Liver (tissue), 9 donors: ENCODE results near the gene ACTRT2. TPM values are rescaled to one million over a fixed set of nuclear protein-coding genes. Genes with fewer than 3 reads are reported as not detected.

Experiments
- DNase-seq: peaks from one replicate; pipeline ENCODE4 v3.0.0-alpha.2; 2017; ENCODE audit warnings: low spot score
- H3K27ac ChIP-seq, 2 donors: one replicate each; pipeline ENCODE4 v1.7.0; 2013; ENCODE audit warnings: inconsistent platforms in 2 of 2, low read length in 2 of 2, control low read depth in 1 of 2, low read depth in 1 of 2, mild to moderate bottlenecking in 1 of 2
- H3K27me3 ChIP-seq, 4 donors: one replicate each; pipeline versions ENCODE4 v1.6.1 to v1.7.0; 2013; ENCODE audit warnings: low read length in 3 of 4, inconsistent platforms in 1 of 4, mild to moderate bottlenecking in 1 of 4, moderate library complexity in 1 of 4; ENCODE audit not compliant: control insufficient read depth in 4 of 4, insufficient read depth in 4 of 4
- H3K36me3 ChIP-seq, 4 donors: one replicate each; pipeline versions ENCODE4 v1.6.1 to v1.7.0; 2013; ENCODE audit warnings: low read length in 3 of 4, mild to moderate bottlenecking in 3 of 4, low read depth in 1 of 4, moderate library complexity in 1 of 4; ENCODE audit not compliant: control insufficient read depth in 4 of 4, insufficient read depth in 3 of 4
- H3K4me1 ChIP-seq, 4 donors: one replicate each; pipeline versions ENCODE4 v1.6.1 to v1.7.0; 2013; ENCODE audit warnings: low read length in 3 of 4, mild to moderate bottlenecking in 3 of 4, moderate library complexity in 1 of 4; ENCODE audit not compliant: control insufficient read depth in 4 of 4, insufficient read depth in 4 of 4
- H3K4me3 ChIP-seq, 3 donors: one replicate each; pipeline versions ENCODE4 v1.6.1 to v1.7.0; 2013; ENCODE audit warnings: low read length in 3 of 3, control low read depth in 1 of 3, low read depth in 1 of 3, mild to moderate bottlenecking in 1 of 3
- H3K9ac ChIP-seq, 2 donors: one replicate each; pipeline ENCODE4 v1.7.0; 2013; ENCODE audit warnings: low read length in 2 of 2, mild to moderate bottlenecking in 2 of 2, moderate library complexity in 2 of 2, control low read depth in 1 of 2, low read depth in 1 of 2
- H3K9me3 ChIP-seq, 4 donors: one replicate each; pipeline versions ENCODE4 v1.6.1 to v1.7.0; 2013; ENCODE audit warnings: low read length in 3 of 4; ENCODE audit not compliant: control insufficient read depth in 4 of 4
- EGR1 ChIP-seq, 2 donors: IDR thresholded peaks; 2 replicates each; pipeline ENCODE4 v1.6.1; 2016 to 2018; ENCODE audit warnings: antibody characterized with exemption in 2 of 2, low read depth in 2 of 2
- FOXA1 ChIP-seq: IDR thresholded peaks from 2 replicates; pipeline ENCODE4 v1.6.1; 2016; ENCODE audit warnings: antibody characterized with exemption
- FOXA2 ChIP-seq: IDR thresholded peaks from 2 replicates; pipeline ENCODE4 v1.6.1; 2016; ENCODE audit warnings: antibody characterized with exemption
- GABPA ChIP-seq, 2 donors: IDR thresholded peaks in 1 of 2; conservative IDR thresholded peaks in 1 of 2; 2 replicates each; pipeline ENCODE4 v1.6.1; 2016; ENCODE audit warnings: antibody characterized with exemption in 2 of 2, mild to moderate bottlenecking in 1 of 2, moderate library complexity in 1 of 2
- HNF4A ChIP-seq, 2 donors: conservative IDR thresholded peaks; 2 replicates each; pipeline ENCODE4 v1.6.1; 2016; ENCODE audit warnings: antibody characterized with exemption in 2 of 2, mild to moderate bottlenecking in 2 of 2
- HNF4G ChIP-seq: IDR thresholded peaks from 2 replicates; pipeline ENCODE4 v1.6.1; 2016; ENCODE audit warnings: antibody characterized with exemption
- JUND ChIP-seq, 2 donors: IDR thresholded peaks; 2 replicates each; pipeline ENCODE4 v1.6.1; 2016; ENCODE audit warnings: antibody characterized with exemption in 2 of 2
- NR2F2 ChIP-seq: IDR thresholded peaks from 2 replicates; pipeline ENCODE4 v1.6.1; 2016; ENCODE audit warnings: antibody characterized with exemption
- RAD21 ChIP-seq, 2 donors: IDR thresholded peaks; 2 replicates each; pipeline ENCODE4 v1.6.1; 2016; ENCODE audit warnings: antibody characterized with exemption in 2 of 2, mild to moderate bottlenecking in 2 of 2
- RXRA ChIP-seq, 2 donors: IDR thresholded peaks; 2 replicates each; pipeline ENCODE4 v1.6.1; 2017 to 2018; ENCODE audit warnings: antibody characterized with exemption in 2 of 2, mild to moderate bottlenecking in 1 of 2
- SP1 ChIP-seq: IDR thresholded peaks from 2 replicates; pipeline ENCODE4 v1.6.1; 2018; ENCODE audit warnings: antibody characterized with exemption, mild to moderate bottlenecking
- TAF1 ChIP-seq: conservative IDR thresholded peaks from 2 replicates; pipeline ENCODE4 v1.6.1; 2016; ENCODE audit warnings: antibody characterized with exemption, mild to moderate bottlenecking
- YY1 ChIP-seq: IDR thresholded peaks from 2 replicates; pipeline ENCODE4 v1.6.1; 2016; ENCODE audit warnings: antibody characterized with exemption, mild to moderate bottlenecking
- WGBS: extraction: QIAGEN DNeasy Blood & Tissue Kit; methylation state at CpG from one replicate; pipeline ENCODE4 v1.1.7; 2013; 5-methylcytosine and 5-hydroxymethylcytosine counted together
- polyA plus RNA-seq, 2 donors: library from polyadenylated mRNA; stranded (reverse) in 1 of 2; unstranded in 1 of 2; fragments of 200-250 nt in 1 of 2; fragments of >200 nt in 1 of 2; fragmentation: Nextera tagmentation in 1 of 2; extraction: Ambion mirVana in 1 of 2; gene quantifications; one replicate each; pipeline versions ENCODE4 v1.2.1 to v1.2.3, GENCODE V29; 2013 to 2015
- total RNA-seq, 2 donors: library from RNA; depleted of rRNA; stranded (reverse); fragments of >200 nt; gene quantifications; one replicate each; pipeline ENCODE4 v1.2.3, GENCODE V29; 2014
- TF ChIP-seq, protein P1 (sequence below): IDR thresholded peaks from 2 replicates; pipeline ENCODE4 v1.6.1; 2016; ENCODE audit warnings: antibody characterized with exemption
- TF ChIP-seq, protein P2 (sequence below): IDR thresholded peaks from 2 replicates; pipeline ENCODE4 v1.6.1; 2016; ENCODE audit warnings: antibody characterized with exemption, mild to moderate bottlenecking
- TF ChIP-seq, protein P3 (sequence below): IDR thresholded peaks from 2 replicates; pipeline ENCODE4 v1.6.1; 2016; ENCODE audit warnings: antibody characterized with exemption
- TF ChIP-seq, protein P4 (sequence below): fragments of 150-350 bp; IDR thresholded peaks from 2 replicates; pipeline ENCODE4 v1.5.1; 2017; ENCODE audit warnings: improper control_type of control experiment, low read depth, low read length; ENCODE audit not compliant: missing input control
- TF ChIP-seq, protein P5 (sequence below): IDR thresholded peaks from 2 replicates; pipeline ENCODE4 v1.6.1; 2016; ENCODE audit warnings: antibody characterized with exemption
- donor health status: healthy.
- donor health status: healthy.
- donor health status: healthy.
- donor health status: healthy.
- donor health status: healthy.

Gene ACTRT2
- total and polyA plus RNA-seq, 4 donors: not detected

DNA sequence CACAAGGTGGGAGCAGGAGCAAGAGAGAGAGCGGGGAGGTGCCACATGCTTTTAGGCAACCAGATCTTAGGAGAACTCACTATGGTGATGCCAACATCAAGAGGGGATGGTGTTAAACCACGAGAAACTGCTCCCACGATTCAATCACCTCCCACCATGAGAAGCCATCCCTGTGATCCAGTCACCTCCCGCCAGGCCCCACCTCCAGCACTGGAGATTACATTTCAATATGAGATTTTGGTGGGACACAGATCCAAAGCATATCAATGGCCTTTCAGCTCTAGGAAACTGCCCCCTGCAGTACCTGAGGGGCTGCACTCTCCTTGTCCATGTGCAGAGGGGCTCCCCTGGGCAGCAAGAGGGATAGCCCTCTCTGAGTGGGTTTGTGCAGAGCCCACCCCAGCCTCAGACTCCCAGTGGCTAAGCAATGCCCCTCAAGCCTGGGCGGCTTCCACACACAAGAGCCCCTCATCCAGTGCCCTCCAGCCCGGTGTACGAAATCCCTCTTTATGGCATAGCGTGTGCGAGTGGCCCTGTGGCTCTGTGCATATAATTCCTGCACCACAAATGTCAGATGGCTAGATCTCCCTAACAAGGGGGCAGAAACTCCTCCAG lies 32.2 kb downstream of the ACTRT2 start:
- H3K9me3 ChIP-seq: no peaks in the 10 kb centered on the region
- DNase-seq: no peak
- H3K4me1 ChIP-seq: no peaks in the 10 kb centered on the region
- H3K27me3 ChIP-seq: peaks cover 0 to 4% (median 2%) of the 10 kb centered on the region in 4 donors
- no peak overlapping the region for H3K9ac ChIP-seq
- 89% methylated on average over 9 of the region's 9 CpGs for WGBS
- no peak overlapping the region for H3K27ac ChIP-seq
- no peak for TF ChIP-seq HNF4G
- TF ChIP-seq, protein P1, sequence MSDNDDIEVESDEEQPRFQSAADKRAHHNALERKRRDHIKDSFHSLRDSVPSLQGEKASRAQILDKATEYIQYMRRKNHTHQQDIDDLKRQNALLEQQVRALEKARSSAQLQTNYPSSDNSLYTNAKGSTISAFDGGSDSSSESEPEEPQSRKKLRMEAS: no peak
- no peak for TF ChIP-seq FOXA1
- no peak for TF ChIP-seq HNF4A (conservative IDR thresholded peaks at IDR 0.05)
- TF ChIP-seq, protein P2, sequence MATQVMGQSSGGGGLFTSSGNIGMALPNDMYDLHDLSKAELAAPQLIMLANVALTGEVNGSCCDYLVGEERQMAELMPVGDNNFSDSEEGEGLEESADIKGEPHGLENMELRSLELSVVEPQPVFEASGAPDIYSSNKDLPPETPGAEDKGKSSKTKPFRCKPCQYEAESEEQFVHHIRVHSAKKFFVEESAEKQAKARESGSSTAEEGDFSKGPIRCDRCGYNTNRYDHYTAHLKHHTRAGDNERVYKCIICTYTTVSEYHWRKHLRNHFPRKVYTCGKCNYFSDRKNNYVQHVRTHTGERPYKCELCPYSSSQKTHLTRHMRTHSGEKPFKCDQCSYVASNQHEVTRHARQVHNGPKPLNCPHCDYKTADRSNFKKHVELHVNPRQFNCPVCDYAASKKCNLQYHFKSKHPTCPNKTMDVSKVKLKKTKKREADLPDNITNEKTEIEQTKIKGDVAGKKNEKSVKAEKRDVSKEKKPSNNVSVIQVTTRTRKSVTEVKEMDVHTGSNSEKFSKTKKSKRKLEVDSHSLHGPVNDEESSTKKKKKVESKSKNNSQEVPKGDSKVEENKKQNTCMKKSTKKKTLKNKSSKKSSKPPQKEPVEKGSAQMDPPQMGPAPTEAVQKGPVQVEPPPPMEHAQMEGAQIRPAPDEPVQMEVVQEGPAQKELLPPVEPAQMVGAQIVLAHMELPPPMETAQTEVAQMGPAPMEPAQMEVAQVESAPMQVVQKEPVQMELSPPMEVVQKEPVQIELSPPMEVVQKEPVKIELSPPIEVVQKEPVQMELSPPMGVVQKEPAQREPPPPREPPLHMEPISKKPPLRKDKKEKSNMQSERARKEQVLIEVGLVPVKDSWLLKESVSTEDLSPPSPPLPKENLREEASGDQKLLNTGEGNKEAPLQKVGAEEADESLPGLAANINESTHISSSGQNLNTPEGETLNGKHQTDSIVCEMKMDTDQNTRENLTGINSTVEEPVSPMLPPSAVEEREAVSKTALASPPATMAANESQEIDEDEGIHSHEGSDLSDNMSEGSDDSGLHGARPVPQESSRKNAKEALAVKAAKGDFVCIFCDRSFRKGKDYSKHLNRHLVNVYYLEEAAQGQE: no peak
- TF ChIP-seq JUND (IDR thresholded peaks at IDR 0.05): no peak
- TF ChIP-seq, protein P3, sequence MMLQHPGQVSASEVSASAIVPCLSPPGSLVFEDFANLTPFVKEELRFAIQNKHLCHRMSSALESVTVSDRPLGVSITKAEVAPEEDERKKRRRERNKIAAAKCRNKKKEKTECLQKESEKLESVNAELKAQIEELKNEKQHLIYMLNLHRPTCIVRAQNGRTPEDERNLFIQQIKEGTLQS: no peak
- TF ChIP-seq NR2F2: no peak
- TF ChIP-seq, protein P4, sequence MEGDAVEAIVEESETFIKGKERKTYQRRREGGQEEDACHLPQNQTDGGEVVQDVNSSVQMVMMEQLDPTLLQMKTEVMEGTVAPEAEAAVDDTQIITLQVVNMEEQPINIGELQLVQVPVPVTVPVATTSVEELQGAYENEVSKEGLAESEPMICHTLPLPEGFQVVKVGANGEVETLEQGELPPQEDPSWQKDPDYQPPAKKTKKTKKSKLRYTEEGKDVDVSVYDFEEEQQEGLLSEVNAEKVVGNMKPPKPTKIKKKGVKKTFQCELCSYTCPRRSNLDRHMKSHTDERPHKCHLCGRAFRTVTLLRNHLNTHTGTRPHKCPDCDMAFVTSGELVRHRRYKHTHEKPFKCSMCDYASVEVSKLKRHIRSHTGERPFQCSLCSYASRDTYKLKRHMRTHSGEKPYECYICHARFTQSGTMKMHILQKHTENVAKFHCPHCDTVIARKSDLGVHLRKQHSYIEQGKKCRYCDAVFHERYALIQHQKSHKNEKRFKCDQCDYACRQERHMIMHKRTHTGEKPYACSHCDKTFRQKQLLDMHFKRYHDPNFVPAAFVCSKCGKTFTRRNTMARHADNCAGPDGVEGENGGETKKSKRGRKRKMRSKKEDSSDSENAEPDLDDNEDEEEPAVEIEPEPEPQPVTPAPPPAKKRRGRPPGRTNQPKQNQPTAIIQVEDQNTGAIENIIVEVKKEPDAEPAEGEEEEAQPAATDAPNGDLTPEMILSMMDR: no peak
- TF ChIP-seq SP1: no peak
- TF ChIP-seq, protein P5, sequence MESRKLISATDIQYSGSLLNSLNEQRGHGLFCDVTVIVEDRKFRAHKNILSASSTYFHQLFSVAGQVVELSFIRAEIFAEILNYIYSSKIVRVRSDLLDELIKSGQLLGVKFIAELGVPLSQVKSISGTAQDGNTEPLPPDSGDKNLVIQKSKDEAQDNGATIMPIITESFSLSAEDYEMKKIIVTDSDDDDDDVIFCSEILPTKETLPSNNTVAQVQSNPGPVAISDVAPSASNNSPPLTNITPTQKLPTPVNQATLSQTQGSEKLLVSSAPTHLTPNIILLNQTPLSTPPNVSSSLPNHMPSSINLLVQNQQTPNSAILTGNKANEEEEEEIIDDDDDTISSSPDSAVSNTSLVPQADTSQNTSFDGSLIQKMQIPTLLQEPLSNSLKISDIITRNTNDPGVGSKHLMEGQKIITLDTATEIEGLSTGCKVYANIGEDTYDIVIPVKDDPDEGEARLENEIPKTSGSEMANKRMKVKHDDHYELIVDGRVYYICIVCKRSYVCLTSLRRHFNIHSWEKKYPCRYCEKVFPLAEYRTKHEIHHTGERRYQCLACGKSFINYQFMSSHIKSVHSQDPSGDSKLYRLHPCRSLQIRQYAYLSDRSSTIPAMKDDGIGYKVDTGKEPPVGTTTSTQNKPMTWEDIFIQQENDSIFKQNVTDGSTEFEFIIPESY: no peak
- no peak for TF ChIP-seq YY1
- TF ChIP-seq RXRA (IDR thresholded peaks at IDR 0.05): no peak
- TF ChIP-seq EGR1 (IDR thresholded peaks at IDR 0.05; ENCODE audit: low read depth in 2 of 2): no peak
- TF ChIP-seq RAD21 (IDR thresholded peaks at IDR 0.05): no peak
- TF ChIP-seq TAF1: no peak
- no peak for TF ChIP-seq GABPA (IDR thresholded peaks at IDR 0.05 in 1 of 2, conservative IDR thresholded peaks at IDR 0.05 in 1 of 2)
- no peak for TF ChIP-seq FOXA2
- no peaks in the 10 kb centered on the region for H3K36me3 ChIP-seq
- H3K4me3 ChIP-seq: no peak overlapping the region
